Prostate gland (tissue), 2 donors: ENCODE results near the gene TCERG1L.

Source experiments
- POLR2A ChIP-seq: fragments of 450-650 bp; IDR thresholded peaks from one replicate; pipeline ENCODE4 v1.6.1; 2016; ENCODE audit warnings: antibody characterized with exemption, mild to moderate bottlenecking
- POLR2AphosphoS5 ChIP-seq: sonication (generic); formaldehyde crosslinking; IDR thresholded peaks from one replicate; pipeline ENCODE4 v1.6.1; 2017; ENCODE audit warnings: antibody characterized with exemption
- TF ChIP-seq, protein P1 (sequence below), 4 experiments: fragments of 200-600 bp in 2 of 4; fragments of 450-650 bp in 2 of 4; sonication (generic) in 2 of 4; IDR thresholded peaks; 1 replicate in 3 of 4; 2 replicates in 1 of 4; pipeline ENCODE4 v1.5.1; 2016 to 2019; ENCODE audit warnings: antibody characterized with exemption in 4 of 4, mild to moderate bottlenecking in 2 of 4, moderate library complexity in 2 of 4

DNA sequence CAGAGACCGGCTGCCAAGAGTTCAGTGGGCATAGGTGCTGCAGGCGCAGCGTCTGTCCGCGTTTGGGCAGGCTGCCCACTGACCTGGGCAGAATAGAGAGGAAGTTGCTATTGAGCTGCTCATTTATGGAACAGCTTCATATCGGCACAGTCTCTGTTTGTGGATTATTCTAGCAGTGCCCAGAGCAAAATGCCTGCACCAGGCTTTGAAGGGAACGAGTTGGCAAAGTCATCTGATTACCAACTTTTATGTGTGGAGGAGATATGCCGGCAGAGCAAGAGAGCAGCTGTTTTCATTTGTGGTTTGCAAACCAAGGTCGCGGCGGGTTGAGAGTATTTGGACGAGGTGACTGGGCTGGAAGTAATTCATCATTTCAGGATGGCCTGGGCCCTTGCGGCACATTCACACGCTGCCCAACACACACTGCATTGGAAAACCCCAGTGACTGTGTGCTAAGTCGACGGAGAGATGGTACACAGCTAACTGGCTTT, 228.5 kb downstream of the TCERG1L start:
- TF ChIP-seq, protein P1, sequence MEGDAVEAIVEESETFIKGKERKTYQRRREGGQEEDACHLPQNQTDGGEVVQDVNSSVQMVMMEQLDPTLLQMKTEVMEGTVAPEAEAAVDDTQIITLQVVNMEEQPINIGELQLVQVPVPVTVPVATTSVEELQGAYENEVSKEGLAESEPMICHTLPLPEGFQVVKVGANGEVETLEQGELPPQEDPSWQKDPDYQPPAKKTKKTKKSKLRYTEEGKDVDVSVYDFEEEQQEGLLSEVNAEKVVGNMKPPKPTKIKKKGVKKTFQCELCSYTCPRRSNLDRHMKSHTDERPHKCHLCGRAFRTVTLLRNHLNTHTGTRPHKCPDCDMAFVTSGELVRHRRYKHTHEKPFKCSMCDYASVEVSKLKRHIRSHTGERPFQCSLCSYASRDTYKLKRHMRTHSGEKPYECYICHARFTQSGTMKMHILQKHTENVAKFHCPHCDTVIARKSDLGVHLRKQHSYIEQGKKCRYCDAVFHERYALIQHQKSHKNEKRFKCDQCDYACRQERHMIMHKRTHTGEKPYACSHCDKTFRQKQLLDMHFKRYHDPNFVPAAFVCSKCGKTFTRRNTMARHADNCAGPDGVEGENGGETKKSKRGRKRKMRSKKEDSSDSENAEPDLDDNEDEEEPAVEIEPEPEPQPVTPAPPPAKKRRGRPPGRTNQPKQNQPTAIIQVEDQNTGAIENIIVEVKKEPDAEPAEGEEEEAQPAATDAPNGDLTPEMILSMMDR (IDR thresholded peaks at IDR 0.05) = no peak
- no peak for TF ChIP-seq POLR2A
- no peak for TF ChIP-seq POLR2AphosphoS5
